BLaER1 treated with 17β-estradiol and CSF1 and Interleukin-3, amounts not matched to agents 10 nM and 100 nM (cell line): ENCODE data around the gene ANKH.

Experiments
- H3K27ac ChIP-seq, 11 experiments: shearing (Covaris generic); formaldehyde crosslinking; 2 replicates each; pipeline ENCODE4 v1.8.1; 2022
- H3K27me3 ChIP-seq, 11 experiments: shearing (Covaris generic); formaldehyde crosslinking; 2 replicates each; pipeline ENCODE4 v1.8.1; 2022
- H3K36me3 ChIP-seq, 11 experiments: shearing (Covaris generic); formaldehyde crosslinking; 2 replicates each; pipeline ENCODE4 v1.8.1; 2022
- H3K4me1 ChIP-seq, 10 experiments: shearing (Covaris generic); formaldehyde crosslinking; 2 replicates each; pipeline ENCODE4 v1.8.1; 2022
- H3K4me2 ChIP-seq, 11 experiments: shearing (Covaris generic); formaldehyde crosslinking; 2 replicates each; pipeline ENCODE4 v1.8.1; 2022
- H3K4me3 ChIP-seq, 10 experiments: shearing (Covaris generic); formaldehyde crosslinking; 2 replicates each; pipeline ENCODE4 v1.8.1; 2022
- H3K9ac ChIP-seq, 11 experiments: shearing (Covaris generic); formaldehyde crosslinking; 2 replicates each; pipeline ENCODE4 v1.8.1; 2022
- H3K9me3 ChIP-seq, 11 experiments: shearing (Covaris generic); formaldehyde crosslinking; replicated peaks in 1 of 11; 2 replicates each; pipeline ENCODE4 v1.8.1; 2022
- H4K20me1 ChIP-seq, 11 experiments: shearing (Covaris generic); formaldehyde crosslinking; 2 replicates each; pipeline ENCODE4 v1.8.1; 2022
- Cebpa-rat ChIP-seq, 11 experiments: shearing (Covaris generic); IDR thresholded peaks; 2 replicates each; pipeline ENCODE4 v1.8.1; 2022

The ANKH gene

DNA sequence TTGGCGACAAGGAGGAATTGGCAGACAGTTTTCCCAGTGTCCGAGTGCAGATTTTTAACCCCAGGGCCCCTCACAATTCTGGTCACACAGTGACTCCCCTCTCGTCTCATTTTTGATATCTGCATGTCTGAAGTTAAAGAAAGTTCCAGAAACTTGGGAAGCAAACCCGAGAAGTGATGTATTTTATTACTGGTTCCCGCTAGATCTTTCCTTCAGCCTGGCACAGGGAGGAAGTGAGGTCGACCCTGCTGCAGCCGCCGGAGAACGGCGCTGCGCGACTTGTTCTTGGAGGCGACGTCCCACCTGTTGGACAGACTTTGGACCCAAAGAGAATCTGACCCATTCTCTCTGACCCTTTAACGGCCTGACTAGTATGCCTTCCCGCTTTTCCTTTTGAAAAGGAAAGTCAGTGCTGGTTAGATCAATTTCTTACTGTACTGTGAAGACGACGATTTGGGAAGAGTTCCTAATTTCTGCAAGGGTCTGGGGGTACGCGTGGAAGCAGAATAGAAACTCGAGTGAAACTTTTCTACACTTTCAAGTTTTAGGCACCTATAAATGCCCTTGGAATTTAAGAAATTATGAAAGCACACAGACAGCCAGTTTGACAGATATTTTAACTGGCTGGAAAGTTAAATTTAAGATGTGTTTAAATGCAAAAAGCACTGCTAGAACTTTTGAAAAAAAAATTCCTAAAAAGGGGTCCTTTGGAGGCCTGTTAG lies 206.3 kb downstream of the ANKH start:
- Histone ChIP-seq H3K9me3 (peaks cover 0 to 7% (median 0%) of the 10 kb centered on the region in 11 experiments; a peak in 2 of 22 replicates), H3K36me3 (peaks cover 2 to 29% (median 19%) of the 10 kb centered on the region in 11 experiments; a peak in 13 of 22 replicates), H3K4me3 (peak overlapping the region; percentile 78 to 99 (median 92)), H3K27me3 (no peaks in the 10 kb centered on the region), H3K4me2 (peak overlapping the region; percentile 85 to 98 (median 94)), H4K20me1 (peaks cover 47 to 56% (median 51%) of the 10 kb centered on the region in 11 experiments), H3K4me1 (peaks cover 58 to 75% (median 65%) of the 10 kb centered on the region in 10 experiments), H3K9ac (peak overlapping the region; percentile 88 to 94 (median 93)), H3K27ac (peak overlapping the region; percentile 81 to 94 (median 90))
- no peak for TF ChIP-seq Cebpa-rat (IDR thresholded peaks at IDR 0.05)

DNA sequence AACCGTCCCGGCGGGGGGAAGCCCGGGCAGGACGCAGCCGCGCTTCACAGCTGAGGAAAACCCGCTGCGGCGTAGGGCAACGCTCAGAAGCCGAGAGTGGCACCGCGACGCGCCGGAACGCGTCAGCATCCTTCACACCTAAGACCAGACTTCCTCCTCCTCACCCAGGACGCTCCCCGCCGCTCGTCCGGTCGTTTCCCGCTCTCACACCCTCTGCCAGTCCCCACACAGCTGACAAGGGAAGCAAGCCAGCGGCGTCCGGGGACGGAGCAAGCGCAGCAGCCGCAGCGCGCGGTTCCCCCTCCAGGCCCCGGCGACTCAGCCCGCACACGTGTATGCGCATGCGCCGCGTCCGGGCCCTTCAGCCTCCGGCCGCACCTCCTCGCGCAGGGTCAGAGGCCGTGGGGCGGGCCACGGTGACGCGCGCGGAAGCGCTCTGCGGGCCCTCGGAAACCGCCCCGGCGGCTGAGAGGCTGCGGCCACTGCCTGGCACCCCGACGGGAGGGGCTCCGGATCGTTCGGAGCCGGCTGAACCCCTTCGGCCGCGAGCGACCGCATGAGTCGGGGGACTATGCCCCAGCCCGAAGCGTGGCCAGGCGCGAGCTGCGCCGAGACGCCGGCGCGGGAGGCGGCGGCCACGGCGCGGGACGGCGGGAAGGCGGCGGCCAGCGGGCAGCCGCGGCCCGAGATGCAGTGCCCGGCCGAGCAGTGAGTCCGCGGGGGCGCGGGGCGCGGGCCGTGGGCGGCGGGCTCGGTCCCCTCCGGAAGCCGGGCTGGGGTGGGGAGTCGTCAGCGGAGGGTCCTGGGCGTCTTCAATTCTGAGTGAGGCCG lies 207.1 kb downstream of the ANKH start, which contains the start of gene OTULIN:
OTULIN (plus strand) TSS at position 449 of the 831 bp plus-strand sequence; CDS start at position 557, 108 bp downstream.
- H3K4me1 ChIP-seq, result peaks cover 50 to 76% (median 67%) of the 10 kb centered on the region in 10 experiments
- H3K9me3 ChIP-seq, result peaks cover 0 to 7% (median 0%) of the 10 kb centered on the region in 11 experiments; a peak in 2 of 22 replicates
- peak within 1 kb of the TSS; percentile 81 to 94 (median 90) for H3K27ac ChIP-seq
- peak within 1 kb of the TSS; percentile 78 to 99 (median 92) for H3K4me3 ChIP-seq
- no peak for TF ChIP-seq Cebpa-rat (IDR thresholded peaks at IDR 0.05)
- peaks cover 42 to 49% (median 44%) of the 10 kb centered on the region in 11 experiments for H4K20me1 ChIP-seq
- H3K36me3 ChIP-seq, result peaks cover 2 to 28% (median 19%) of the 10 kb centered on the region in 11 experiments; a peak in 13 of 22 replicates
- H3K4me2 ChIP-seq, result peak within 1 kb of the TSS; percentile 85 to 98 (median 95)
- peak within 1 kb of the TSS; percentile 88 to 94 (median 93) for H3K9ac ChIP-seq
- no peaks in the 10 kb centered on the region for H3K27me3 ChIP-seq

DNA sequence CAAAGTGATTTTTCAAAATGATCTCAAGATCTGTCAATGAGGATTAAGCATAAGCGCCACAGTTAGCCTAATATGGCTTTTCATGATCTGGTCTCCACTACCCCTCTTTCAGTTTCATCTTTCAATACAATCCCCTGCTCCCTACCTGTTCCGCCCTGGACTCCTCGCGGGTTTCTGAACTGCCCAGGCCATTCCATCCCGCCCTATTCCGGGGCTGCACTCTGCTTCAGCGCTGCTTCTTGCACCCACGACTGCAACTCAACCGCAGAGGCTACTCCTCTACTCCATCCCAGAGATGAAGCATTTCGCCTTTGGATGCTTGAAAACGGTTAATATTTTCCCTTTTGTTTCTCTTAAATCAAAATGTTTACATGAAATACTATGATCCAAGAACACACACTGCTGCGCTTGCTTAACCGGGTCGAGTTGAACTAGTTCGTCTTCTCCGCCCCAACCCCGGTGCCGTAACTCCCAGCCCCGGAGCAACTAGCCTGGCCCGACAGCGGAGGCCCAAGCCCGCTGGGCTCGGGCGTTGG lies 207.8 kb downstream of the ANKH start:
- H3K9me3 ChIP-seq, result peaks cover 0 to 7% (median 0%) of the 10 kb centered on the region in 11 experiments; a peak in 2 of 22 replicates
- peaks cover 2 to 25% (median 15%) of the 10 kb centered on the region in 11 experiments; a peak in 13 of 22 replicates for H3K36me3 ChIP-seq
- peak overlapping the region; percentile 88 to 94 (median 93) for H3K9ac ChIP-seq
- H3K4me2 ChIP-seq, result peak overlapping the region; percentile 85 to 98 (median 95)
- H3K27me3 ChIP-seq, result no peaks in the 10 kb centered on the region
- peaks cover 36 to 42% (median 37%) of the 10 kb centered on the region in 11 experiments for H4K20me1 ChIP-seq
- H3K4me1 ChIP-seq, result peaks cover 44 to 69% (median 61%) of the 10 kb centered on the region in 10 experiments
- H3K4me3 ChIP-seq, result peak overlapping the region; percentile 78 to 99 (median 92)
- no peak for TF ChIP-seq Cebpa-rat (IDR thresholded peaks at IDR 0.05)
- peak overlapping the region; percentile 58 to 94 (median 90); a peak in 21 of 22 replicates for H3K27ac ChIP-seq

DNA sequence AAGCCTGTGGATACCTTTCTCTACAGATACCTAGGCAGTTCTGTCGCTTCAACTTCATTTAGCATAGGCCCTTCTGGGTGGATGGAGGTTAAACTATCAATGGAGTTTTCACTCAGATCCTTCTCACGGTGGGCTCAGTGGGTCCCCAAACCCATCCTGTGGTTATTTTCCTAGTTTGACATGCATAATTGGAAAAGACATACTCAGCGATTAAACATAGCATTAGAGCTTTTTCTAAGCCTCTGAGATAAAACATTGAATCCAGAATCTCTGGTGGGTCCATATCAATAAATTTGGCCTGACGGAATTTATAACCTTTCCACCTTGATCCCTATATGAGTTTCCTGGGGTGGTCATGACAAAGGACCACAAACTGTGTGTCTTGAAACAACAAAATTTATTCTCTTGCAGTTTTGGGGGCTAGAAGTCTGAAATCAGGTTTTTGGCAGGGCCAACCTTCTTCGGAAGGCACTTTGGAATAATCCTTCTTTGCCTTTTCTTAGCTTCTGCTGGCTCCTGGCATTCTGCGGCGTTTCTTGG lies 208.8 kb downstream of the ANKH start:
- peak overlapping the region; percentile 85 to 98 (median 95); a peak in 21 of 22 replicates for H3K4me2 ChIP-seq
- no peak for TF ChIP-seq Cebpa-rat (IDR thresholded peaks at IDR 0.05)
- H3K27me3 ChIP-seq, result no peaks in the 10 kb centered on the region
- H3K27ac ChIP-seq, result no peak overlapping the region
- H3K4me1 ChIP-seq, result peaks cover 34 to 59% (median 51%) of the 10 kb centered on the region in 10 experiments
- H3K36me3 ChIP-seq, result peaks cover 0 to 16% (median 7%) of the 10 kb centered on the region in 11 experiments; a peak in 11 of 22 replicates
- peak overlapping the region in 4 of 10 experiments; percentile 94 to 99 (median 96); a peak in 3 of 20 replicates for H3K4me3 ChIP-seq
- peaks cover 26 to 32% (median 27%) of the 10 kb centered on the region in 11 experiments for H4K20me1 ChIP-seq
- H3K9ac ChIP-seq, result peak overlapping the region in 1 of 11 experiments; percentile 92; a peak in 2 of 22 replicates
- peaks cover 0 to 7% (median 0%) of the 10 kb centered on the region in 11 experiments; a peak in 2 of 22 replicates for H3K9me3 ChIP-seq

DNA sequence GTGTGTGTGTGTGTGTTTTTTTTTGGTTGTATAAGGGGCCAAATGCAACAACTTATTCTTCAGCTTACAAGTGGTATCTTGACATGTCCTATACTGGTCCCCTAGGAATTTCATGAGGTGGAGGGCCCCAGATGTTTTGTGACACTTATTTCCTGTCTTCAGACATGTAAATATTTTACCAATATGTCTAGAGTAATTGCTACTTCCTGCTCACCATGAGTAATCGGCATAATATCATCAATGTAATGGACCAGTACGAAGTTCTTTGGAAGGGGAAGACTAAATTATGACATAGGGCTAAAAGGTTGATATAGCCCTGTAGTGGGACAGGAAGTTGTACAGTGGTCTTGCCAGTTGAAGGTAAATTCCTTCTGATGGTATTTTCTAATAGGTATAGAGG lies 210.7 kb downstream of the ANKH start:
- Histone ChIP-seq H3K4me3 (no peak overlapping the region), H3K36me3 (peaks cover 0 to 9% (median 0%) of the 10 kb centered on the region in 11 experiments; a peak in 3 of 22 replicates), H3K27ac (no peak overlapping the region), H3K4me2 (peak overlapping the region in 9 of 11 experiments; percentile 3 to 67 (median 41); a peak in 15 of 22 replicates), H3K9ac (no peak overlapping the region), H4K20me1 (peaks cover 6 to 12% (median 8%) of the 10 kb centered on the region in 11 experiments; a peak in 21 of 22 replicates), H3K4me1 (peaks cover 14 to 40% (median 32%) of the 10 kb centered on the region in 10 experiments), H3K9me3 (peaks cover 0 to 7% (median 0%) of the 10 kb centered on the region in 11 experiments; a peak in 2 of 22 replicates), H3K27me3 (no peaks in the 10 kb centered on the region)
- TF ChIP-seq Cebpa-rat (IDR thresholded peaks at IDR 0.05), result no peak

DNA sequence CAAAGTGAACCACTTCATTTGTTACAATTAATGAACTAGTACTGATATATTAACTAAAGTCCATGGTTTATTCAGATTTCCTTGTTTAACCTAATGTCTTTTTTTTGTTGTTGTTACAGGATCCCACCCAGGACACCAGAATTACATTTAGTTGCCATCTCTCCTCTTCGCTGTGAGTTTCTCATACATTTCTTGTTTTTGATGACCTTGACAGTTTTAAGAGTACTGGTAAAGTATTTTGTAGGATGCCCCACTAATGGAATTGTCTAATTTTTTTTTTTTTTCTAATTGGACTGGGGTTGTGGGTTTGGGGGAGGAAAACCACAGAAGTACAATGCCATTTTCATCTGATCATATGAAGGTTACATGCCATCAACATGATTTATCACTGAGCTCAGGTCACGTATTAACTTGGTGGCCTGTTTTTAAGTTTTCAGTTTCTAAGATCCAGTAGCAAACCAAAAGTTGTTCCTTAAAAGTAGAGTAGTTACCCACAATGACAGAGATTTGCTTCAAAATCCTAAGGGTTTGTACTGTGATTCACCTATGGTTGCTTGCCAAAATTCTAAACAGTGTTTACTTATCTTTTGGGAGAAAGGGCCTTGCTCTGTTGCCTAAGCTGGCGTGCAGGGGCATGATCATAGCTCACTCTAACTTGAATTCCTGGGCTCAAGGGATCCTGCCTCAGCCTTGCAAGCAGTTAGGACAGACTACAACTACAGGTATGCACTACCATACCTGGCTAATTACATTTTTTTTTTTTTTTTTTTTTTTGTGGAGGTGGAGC lies 211.6 kb downstream of the ANKH start:
- no peak overlapping the region for H3K27ac ChIP-seq
- H3K9ac ChIP-seq, result no peak overlapping the region
- peaks cover 0 to 7% (median 0%) of the 10 kb centered on the region in 11 experiments; a peak in 2 of 22 replicates for H3K9me3 ChIP-seq
- peaks cover 9 to 33% (median 26%) of the 10 kb centered on the region in 10 experiments; a peak in 19 of 20 replicates for H3K4me1 ChIP-seq
- no peak overlapping the region for H3K4me3 ChIP-seq
- H3K36me3 ChIP-seq, result peaks cover 0 to 9% (median 0%) of the 10 kb centered on the region in 11 experiments; a peak in 3 of 22 replicates
- H3K4me2 ChIP-seq, result peak overlapping the region in 9 of 11 experiments; percentile 3 to 67 (median 41); a peak in 15 of 22 replicates
- no peak for TF ChIP-seq Cebpa-rat (IDR thresholded peaks at IDR 0.05)
- H3K27me3 ChIP-seq, result no peaks in the 10 kb centered on the region
- peaks cover 0 to 4% (median 0%) of the 10 kb centered on the region in 11 experiments; a peak in 4 of 22 replicates for H4K20me1 ChIP-seq

DNA sequence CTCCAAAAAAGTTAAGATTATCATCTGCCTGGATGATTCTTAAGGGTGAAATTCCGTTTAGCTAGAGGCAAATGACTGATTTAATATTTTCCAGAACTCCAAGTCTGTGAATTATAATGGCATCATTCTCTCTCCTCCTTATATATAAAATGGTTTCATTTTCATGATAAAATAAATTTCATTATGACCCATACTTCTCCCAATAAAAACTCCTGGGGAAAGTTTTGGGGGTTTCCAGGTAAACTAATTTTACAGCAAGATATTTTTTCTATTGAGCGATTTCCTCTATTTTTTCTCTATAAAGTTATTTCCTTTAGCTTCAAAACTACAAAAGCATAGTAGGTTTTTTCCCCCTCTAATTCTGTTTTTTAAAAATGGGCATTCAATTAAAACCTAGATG lies 214.7 kb downstream of the ANKH start:
- peaks cover 0 to 19% (median 13%) of the 10 kb centered on the region in 10 experiments; a peak in 16 of 20 replicates for H3K4me1 ChIP-seq
- no peak overlapping the region for H3K4me2 ChIP-seq
- H3K27me3 ChIP-seq, result no peaks in the 10 kb centered on the region
- no peak for TF ChIP-seq Cebpa-rat (IDR thresholded peaks at IDR 0.05)
- no peaks in the 10 kb centered on the region for H4K20me1 ChIP-seq
- H3K36me3 ChIP-seq, result peaks cover 0 to 2% (median 0%) of the 10 kb centered on the region in 11 experiments; a peak in 2 of 22 replicates
- no peak overlapping the region for H3K27ac ChIP-seq
- no peak overlapping the region for H3K9ac ChIP-seq
- no peak overlapping the region for H3K4me3 ChIP-seq
- peaks cover 0 to 5% (median 0%) of the 10 kb centered on the region in 11 experiments; a peak in 1 of 22 replicates for H3K9me3 ChIP-seq
